ENCODE measurements around the gene TVP23B.
"Not testable (repeated sequence)": the region's sequence is repeated elsewhere in the genome, so short reads cannot be mapped to it uniquely, and the experiment has no call there.

Gene TVP23B

DNA sequence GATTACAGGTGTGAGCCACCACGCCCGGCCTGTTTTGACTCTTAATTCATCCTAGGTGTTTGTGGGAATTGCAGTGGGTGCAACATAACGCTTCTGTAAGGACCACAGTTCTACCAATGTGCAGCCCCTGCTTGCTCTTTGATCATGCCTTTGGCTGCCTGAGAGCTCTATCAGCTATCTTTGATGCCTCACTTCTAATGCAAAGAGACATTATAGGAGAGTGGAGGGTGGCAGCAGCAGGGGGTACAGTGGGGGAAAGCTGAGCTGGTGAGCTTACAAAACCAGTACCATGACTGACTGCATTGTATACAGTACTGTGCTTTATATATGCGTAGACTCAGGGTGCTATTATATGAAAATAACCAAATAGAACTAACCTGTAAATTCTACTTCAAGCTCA lies 10.4 kb upstream of the TVP23B start:
- not testable (repeated sequence) for H3K27ac ChIP-seq (ENCODE audit: low read depth, low read length); H3K79me2 ChIP-seq (ENCODE audit: insufficient read depth, low read length); H3K4me2 ChIP-seq (ENCODE audit: low read depth, low read length, poor library complexity, severe bottlenecking); H2AFZ ChIP-seq (ENCODE audit: low read depth, low read length, severe bottlenecking); H3K9ac ChIP-seq (ENCODE audit: low read length); H4K20me1 ChIP-seq (ENCODE audit: low read depth, low read length); H3K9me2 ChIP-seq (replicated peaks; ENCODE audit: insufficient read depth, low read length); H3K27me3 ChIP-seq (ENCODE audit: low read length); H3F3A ChIP-seq (ENCODE audit: insufficient read depth); H3K9me3 ChIP-seq (ENCODE audit: insufficient read depth, low read length); H3K4me3 ChIP-seq (ENCODE audit: insufficient read depth, low read length, poor library complexity, severe bottlenecking); H3K36me3 ChIP-seq (ENCODE audit: low read length)

- not testable (repeated sequence) for H3K9ac ChIP-seq (ENCODE audit: low read length); H3K27ac ChIP-seq (ENCODE audit: low read depth, low read length); H3K79me2 ChIP-seq (ENCODE audit: insufficient read depth, low read length); H3F3A ChIP-seq (ENCODE audit: insufficient read depth); H3K36me3 ChIP-seq (ENCODE audit: low read length); H4K20me1 ChIP-seq (ENCODE audit: low read depth, low read length); H3K9me3 ChIP-seq (ENCODE audit: insufficient read depth, low read length); H3K4me2 ChIP-seq (ENCODE audit: low read depth, low read length, poor library complexity, severe bottlenecking); H3K27me3 ChIP-seq (ENCODE audit: low read length); H2AFZ ChIP-seq (ENCODE audit: low read depth, low read length, severe bottlenecking); H3K4me3 ChIP-seq (ENCODE audit: insufficient read depth, low read length, poor library complexity, severe bottlenecking); H3K9me2 ChIP-seq (replicated peaks; ENCODE audit: insufficient read depth, low read length)
These were observed 9.9 kb upstream of the TVP23B start for GRCh38 chr17:18771066-18771465.

DNA sequence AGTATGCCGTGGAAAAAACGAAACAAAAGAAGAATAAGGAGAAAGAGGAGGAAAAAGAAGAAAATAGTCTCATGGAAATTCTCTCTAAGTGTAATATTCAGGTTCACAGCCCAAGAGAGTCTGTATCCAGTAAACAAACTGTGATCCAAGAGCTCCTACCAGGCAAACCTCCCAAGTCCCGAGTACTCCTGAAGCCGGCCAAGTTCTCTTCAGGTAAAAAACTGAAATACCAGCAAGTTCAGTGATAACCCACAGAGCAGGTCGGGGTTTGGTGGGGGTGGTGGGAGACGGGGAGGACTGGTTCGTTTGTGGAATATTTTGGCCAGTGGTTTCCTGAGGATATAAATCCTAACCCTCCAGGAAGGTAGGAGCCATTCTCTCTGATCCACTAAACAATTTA lies 8.5 kb upstream of the TVP23B start:
- H4K20me1 ChIP-seq (ENCODE audit: low read depth, low read length), result no peaks in the 10 kb centered on the region
- no peaks in the 10 kb centered on the region for H3K36me3 ChIP-seq (ENCODE audit: low read length)
- no peak overlapping the region for H3K9ac ChIP-seq (ENCODE audit: low read length)
- H3K4me3 ChIP-seq (ENCODE audit: insufficient read depth, low read length, poor library complexity, severe bottlenecking), result no peak overlapping the region
- TF ChIP-seq, protein P1, sequence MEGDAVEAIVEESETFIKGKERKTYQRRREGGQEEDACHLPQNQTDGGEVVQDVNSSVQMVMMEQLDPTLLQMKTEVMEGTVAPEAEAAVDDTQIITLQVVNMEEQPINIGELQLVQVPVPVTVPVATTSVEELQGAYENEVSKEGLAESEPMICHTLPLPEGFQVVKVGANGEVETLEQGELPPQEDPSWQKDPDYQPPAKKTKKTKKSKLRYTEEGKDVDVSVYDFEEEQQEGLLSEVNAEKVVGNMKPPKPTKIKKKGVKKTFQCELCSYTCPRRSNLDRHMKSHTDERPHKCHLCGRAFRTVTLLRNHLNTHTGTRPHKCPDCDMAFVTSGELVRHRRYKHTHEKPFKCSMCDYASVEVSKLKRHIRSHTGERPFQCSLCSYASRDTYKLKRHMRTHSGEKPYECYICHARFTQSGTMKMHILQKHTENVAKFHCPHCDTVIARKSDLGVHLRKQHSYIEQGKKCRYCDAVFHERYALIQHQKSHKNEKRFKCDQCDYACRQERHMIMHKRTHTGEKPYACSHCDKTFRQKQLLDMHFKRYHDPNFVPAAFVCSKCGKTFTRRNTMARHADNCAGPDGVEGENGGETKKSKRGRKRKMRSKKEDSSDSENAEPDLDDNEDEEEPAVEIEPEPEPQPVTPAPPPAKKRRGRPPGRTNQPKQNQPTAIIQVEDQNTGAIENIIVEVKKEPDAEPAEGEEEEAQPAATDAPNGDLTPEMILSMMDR (IDR thresholded peaks at IDR 0.05; ENCODE audit: insufficient read depth, low read length, poor library complexity, severe bottlenecking), result no peak
- no peak for TF ChIP-seq EZH2phosphoT487 (conservative IDR thresholded peaks at IDR 0.05; ENCODE audit: low read length)
- no peaks in the 10 kb centered on the region for H3K9me3 ChIP-seq (ENCODE audit: insufficient read depth, low read length)
- no peaks in the 10 kb centered on the region for H3K9me2 ChIP-seq (replicated peaks; ENCODE audit: insufficient read depth, low read length)
- H3K4me2 ChIP-seq (ENCODE audit: low read depth, low read length, poor library complexity, severe bottlenecking), result no peak overlapping the region
- H3K79me2 ChIP-seq (ENCODE audit: insufficient read depth, low read length), result no peaks in the 10 kb centered on the region
- H3K27me3 ChIP-seq (ENCODE audit: low read length), result no peaks in the 10 kb centered on the region
- no peaks in the 10 kb centered on the region for H3F3A ChIP-seq (ENCODE audit: insufficient read depth)
- H2AFZ ChIP-seq (ENCODE audit: low read depth, low read length, severe bottlenecking), result no peak overlapping the region
- no peak overlapping the region for H3K27ac ChIP-seq (ENCODE audit: low read depth, low read length)

GRCh38 chr17:18781805-18782204 lies 822 bp downstream of the TVP23B start:
- H3K27ac ChIP-seq (ENCODE audit: low read depth, low read length); H4K20me1 ChIP-seq (ENCODE audit: low read depth, low read length); H3K27me3 ChIP-seq (ENCODE audit: low read length); H3K36me3 ChIP-seq (ENCODE audit: low read length); H2AFZ ChIP-seq (ENCODE audit: low read depth, low read length, severe bottlenecking); H3K79me2 ChIP-seq (ENCODE audit: insufficient read depth, low read length); H3K9me3 ChIP-seq (ENCODE audit: insufficient read depth, low read length); H3F3A ChIP-seq (ENCODE audit: insufficient read depth); H3K9me2 ChIP-seq (replicated peaks; ENCODE audit: insufficient read depth, low read length): not testable (repeated sequence)
- Histone ChIP-seq H3K4me3 (ENCODE audit: insufficient read depth, low read length, poor library complexity, severe bottlenecking) (peak overlapping the region; percentile 54), H3K4me2 (ENCODE audit: low read depth, low read length, poor library complexity, severe bottlenecking) (peak overlapping the region; percentile 49), H3K9ac (ENCODE audit: low read length) (peak overlapping the region; percentile 65)

GRCh38 chr17:18785933-18786332 lies 5.0 kb downstream of the TVP23B start:
- not testable (repeated sequence) for H3K9me3 ChIP-seq (ENCODE audit: insufficient read depth, low read length); H3K4me3 ChIP-seq (ENCODE audit: insufficient read depth, low read length, poor library complexity, severe bottlenecking); H3K9ac ChIP-seq (ENCODE audit: low read length); H4K20me1 ChIP-seq (ENCODE audit: low read depth, low read length); H2AFZ ChIP-seq (ENCODE audit: low read depth, low read length, severe bottlenecking); H3K4me2 ChIP-seq (ENCODE audit: low read depth, low read length, poor library complexity, severe bottlenecking); H3K27me3 ChIP-seq (ENCODE audit: low read length); H3K27ac ChIP-seq (ENCODE audit: low read depth, low read length); H3K9me2 ChIP-seq (replicated peaks; ENCODE audit: insufficient read depth, low read length); H3K79me2 ChIP-seq (ENCODE audit: insufficient read depth, low read length); H3K36me3 ChIP-seq (ENCODE audit: low read length); H3F3A ChIP-seq (ENCODE audit: insufficient read depth)

DNA sequence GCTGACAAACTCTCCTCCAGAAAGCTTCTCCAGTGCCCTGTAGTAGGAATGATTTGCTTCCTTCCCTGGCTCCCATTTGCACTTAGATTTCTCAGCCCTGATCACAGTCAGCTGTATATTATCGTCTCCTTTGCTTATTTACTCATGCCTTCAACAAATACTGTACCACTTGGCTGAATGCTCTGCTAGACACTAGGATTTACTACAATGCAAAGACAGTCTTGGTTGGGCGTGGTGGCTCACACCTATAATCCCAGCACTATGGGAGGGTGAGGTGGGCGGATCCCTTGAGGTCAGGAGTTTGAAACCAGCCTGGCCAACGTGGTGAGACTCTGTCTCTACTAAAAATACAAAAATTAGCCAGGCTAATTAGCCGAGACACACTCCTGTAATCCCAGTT lies 5.9 kb downstream of the TVP23B start:
- not testable (repeated sequence) for H2AFZ ChIP-seq (ENCODE audit: low read depth, low read length, severe bottlenecking); H3K9ac ChIP-seq (ENCODE audit: low read length)

DNA sequence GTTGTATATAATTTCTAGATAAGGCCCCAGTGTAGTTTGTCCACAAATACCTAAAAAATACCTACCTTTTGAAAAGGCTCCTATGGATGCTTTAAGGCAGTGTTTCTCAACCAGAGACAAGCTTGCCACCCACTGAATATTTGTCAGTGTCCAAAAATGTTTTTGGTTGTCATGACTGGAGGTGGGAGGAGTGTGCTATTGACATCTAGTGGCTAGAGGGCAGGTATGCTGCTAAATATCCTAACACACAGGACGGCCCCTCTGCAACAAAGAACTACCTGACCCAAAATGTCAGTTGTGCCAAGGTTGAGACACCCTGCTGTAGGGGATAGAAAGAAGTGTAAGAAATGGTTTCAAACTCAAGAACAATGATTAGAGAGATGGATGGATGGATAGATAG lies 10.4 kb downstream of the TVP23B start:
- not testable (repeated sequence) for H2AFZ ChIP-seq (ENCODE audit: low read depth, low read length, severe bottlenecking); H3K4me2 ChIP-seq (ENCODE audit: low read depth, low read length, poor library complexity, severe bottlenecking); H3K9me3 ChIP-seq (ENCODE audit: insufficient read depth, low read length); H3K9ac ChIP-seq (ENCODE audit: low read length); H3K79me2 ChIP-seq (ENCODE audit: insufficient read depth, low read length); H3K4me3 ChIP-seq (ENCODE audit: insufficient read depth, low read length, poor library complexity, severe bottlenecking); H3K36me3 ChIP-seq (ENCODE audit: low read length); H3K27me3 ChIP-seq (ENCODE audit: low read length); H4K20me1 ChIP-seq (ENCODE audit: low read depth, low read length); H3K9me2 ChIP-seq (replicated peaks; ENCODE audit: insufficient read depth, low read length); H3K27ac ChIP-seq (ENCODE audit: low read depth, low read length); H3F3A ChIP-seq (ENCODE audit: insufficient read depth)

More for the DNA sequence above, 5.9 kb downstream of the TVP23B start:
- not testable (repeated sequence) for H4K20me1 ChIP-seq (ENCODE audit: low read depth, low read length); H3K9me3 ChIP-seq (ENCODE audit: insufficient read depth, low read length); H3F3A ChIP-seq (ENCODE audit: insufficient read depth); H3K36me3 ChIP-seq (ENCODE audit: low read length); H3K9me2 ChIP-seq (replicated peaks; ENCODE audit: insufficient read depth, low read length); H3K79me2 ChIP-seq (ENCODE audit: insufficient read depth, low read length); H3K4me2 ChIP-seq (ENCODE audit: low read depth, low read length, poor library complexity, severe bottlenecking); H3K4me3 ChIP-seq (ENCODE audit: insufficient read depth, low read length, poor library complexity, severe bottlenecking); H3K27ac ChIP-seq (ENCODE audit: low read depth, low read length); H3K27me3 ChIP-seq (ENCODE audit: low read length)
